Measurements from ENCODE around the gene C1orf141. TPM values are rescaled to one million over a fixed set of nuclear protein-coding genes. Genes with fewer than 3 reads are reported as not detected.
A peak's percentile ranks its signal among the peaks of the same experiment; 100 is the strongest.

C1orf141 gene
- polyA plus RNA-seq (not detected in 3 replicates), polyA minus RNA-seq (not detected in 3 replicates)
- polyA plus RNA-seq (2011; ENCODE audit: low read depth) = not detected
- polyA plus RNA-seq (2011; cell fraction: cytosol; rRNA removed) = not detected in 2 replicates
- not detected in 2 replicates for polyA plus RNA-seq (2011; cell fraction: nucleus; rRNA removed)
- polyA plus RNA-seq (2012; ENCODE audit: low replicate concordance) = not detected in 2 replicates
- polyA minus RNA-seq (2011; cell fraction: cytosol; rRNA and poly(A)+ RNA removed) = not detected
- polyA minus RNA-seq (2011; cell fraction: nucleus; rRNA and poly(A)+ RNA removed) = not detected in 2 replicates

DNA sequence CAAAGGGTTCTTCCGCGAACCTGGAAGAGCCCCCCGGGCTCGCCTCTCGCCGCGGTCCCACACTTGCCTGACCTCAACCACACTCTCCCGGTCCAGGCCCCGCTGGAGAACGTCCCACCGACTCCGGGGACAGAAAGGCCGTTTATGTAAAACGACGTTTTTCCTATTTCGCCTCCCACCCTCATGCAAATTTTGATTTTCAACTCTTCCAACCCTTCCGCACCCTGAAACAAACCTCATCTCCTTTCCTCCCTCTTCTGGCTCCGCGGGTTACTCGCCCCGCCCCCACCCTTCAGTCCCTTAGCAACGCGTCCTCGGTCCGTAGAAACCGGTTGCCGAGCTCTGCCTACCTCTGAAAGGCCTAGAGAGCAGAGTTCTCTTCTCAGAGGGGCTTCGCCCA is at the start of gene C1orf141:
Gene C1orf141, minus strand, starts transcription at position 276 of the 400 bp plus-strand sequence. CDS start 7,730 bp downstream, outside the sequence.
- dilution Hi-C loops (cut with MboI; ENCODE audit: extremely low pct_ligation_motif_present, low sequenced_read_pairs) = no loop called here
- peak within 1 kb of the TSS; percentile 2 for H3K9ac ChIP-seq (ENCODE audit: control insufficient read depth, extremely low read depth, insufficient read depth, low read length)
- TF ChIP-seq EZH2 (IDR thresholded peaks at IDR 0.05; ENCODE audit: low read length) = no peak
- TF ChIP-seq, protein P1, sequence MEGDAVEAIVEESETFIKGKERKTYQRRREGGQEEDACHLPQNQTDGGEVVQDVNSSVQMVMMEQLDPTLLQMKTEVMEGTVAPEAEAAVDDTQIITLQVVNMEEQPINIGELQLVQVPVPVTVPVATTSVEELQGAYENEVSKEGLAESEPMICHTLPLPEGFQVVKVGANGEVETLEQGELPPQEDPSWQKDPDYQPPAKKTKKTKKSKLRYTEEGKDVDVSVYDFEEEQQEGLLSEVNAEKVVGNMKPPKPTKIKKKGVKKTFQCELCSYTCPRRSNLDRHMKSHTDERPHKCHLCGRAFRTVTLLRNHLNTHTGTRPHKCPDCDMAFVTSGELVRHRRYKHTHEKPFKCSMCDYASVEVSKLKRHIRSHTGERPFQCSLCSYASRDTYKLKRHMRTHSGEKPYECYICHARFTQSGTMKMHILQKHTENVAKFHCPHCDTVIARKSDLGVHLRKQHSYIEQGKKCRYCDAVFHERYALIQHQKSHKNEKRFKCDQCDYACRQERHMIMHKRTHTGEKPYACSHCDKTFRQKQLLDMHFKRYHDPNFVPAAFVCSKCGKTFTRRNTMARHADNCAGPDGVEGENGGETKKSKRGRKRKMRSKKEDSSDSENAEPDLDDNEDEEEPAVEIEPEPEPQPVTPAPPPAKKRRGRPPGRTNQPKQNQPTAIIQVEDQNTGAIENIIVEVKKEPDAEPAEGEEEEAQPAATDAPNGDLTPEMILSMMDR (optimal IDR thresholded peaks at IDR 0.05 in 1 of 3, IDR thresholded peaks at IDR 0.05 in 1 of 3, conservative IDR thresholded peaks at IDR 0.05 in 1 of 3; ENCODE audit: extremely low read depth in 1 of 3, insufficient read depth in 2 of 3, low read length in 3 of 3) = no peak
- peak within 1 kb of the TSS in 1 of 3 experiments; percentile 25 for H3K4me3 ChIP-seq (ENCODE audit: control insufficient read depth in 2 of 3, extremely low read depth in 1 of 3, insufficient read depth in 2 of 3, low read depth in 1 of 3, low read length in 3 of 3)
- H3K27me3 ChIP-seq (ENCODE audit: control insufficient read depth, extremely low read depth, insufficient read depth, low read length) = no peaks in the 10 kb centered on the region
- no peak for FAIRE-seq
- H3K79me2 ChIP-seq (ENCODE audit: control insufficient read depth, insufficient read depth, low read length) = no peaks in the 10 kb centered on the region
- peak within 1 kb of the TSS; percentile 58 for H3K4me2 ChIP-seq (ENCODE audit: control insufficient read depth, extremely low read depth, insufficient read depth, low read depth, low read length)
- no peak within 1 kb of the TSS for H3K27ac ChIP-seq (ENCODE audit: control insufficient read depth, insufficient read depth, low read length)
- H4K20me1 ChIP-seq (ENCODE audit: control insufficient read depth, extremely low read depth, insufficient read depth, low read length) = no peaks in the 10 kb centered on the region
- H3K36me3 ChIP-seq (ENCODE audit: control insufficient read depth in 2 of 2, extremely low read depth in 1 of 2, insufficient read depth in 2 of 2, low read length in 2 of 2) = no peaks in the 10 kb centered on the region
- no peak for DNase-seq (ENCODE audit: low read depth, low spot score)
- H2AFZ ChIP-seq (ENCODE audit: control insufficient read depth, low read length) = peak within 1 kb of the TSS; percentile 27
- peaks cover 6% of the 10 kb centered on the region for H3K4me1 ChIP-seq (ENCODE audit: control insufficient read depth, extremely low read depth, insufficient read depth, low read length)
- H3K9me3 ChIP-seq (ENCODE audit: control insufficient read depth, low read depth, low read length) = no peaks in the 10 kb centered on the region
- no peaks in the 10 kb centered on the region for H3K9me1 ChIP-seq (ENCODE audit: control insufficient read depth, extremely low read depth, insufficient read depth, low read length)

DNA sequence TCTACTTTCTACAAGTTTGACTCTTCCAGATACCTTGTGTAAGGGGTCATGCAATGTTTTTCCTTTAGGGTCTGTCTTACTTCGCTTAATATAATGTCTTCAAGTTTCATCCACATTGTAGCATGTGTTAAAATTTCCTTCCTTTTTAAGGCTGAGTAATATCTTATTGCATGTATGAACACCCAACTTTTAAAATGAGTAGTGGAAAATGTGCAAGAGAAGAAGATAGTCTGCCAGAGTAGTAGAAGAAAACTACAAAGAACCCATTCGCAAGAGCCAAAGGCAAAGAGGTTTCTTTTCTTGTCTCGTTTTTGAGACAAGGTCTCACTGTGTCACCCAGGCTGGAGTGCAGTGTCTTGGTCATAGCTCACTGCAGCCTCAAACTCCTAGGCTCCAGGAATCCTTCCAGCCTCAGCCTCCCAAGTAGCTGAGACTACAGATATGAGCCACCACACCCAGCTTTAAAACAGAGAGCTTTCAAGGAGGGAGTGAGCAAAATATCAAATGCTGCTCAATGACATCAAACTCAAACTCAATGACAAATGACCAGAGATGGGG is 40.8 kb upstream of the C1orf141 start:
- no peaks in the 10 kb centered on the region for H3K36me3 ChIP-seq (ENCODE audit: control insufficient read depth in 2 of 2, extremely low read depth in 1 of 2, insufficient read depth in 2 of 2, low read length in 2 of 2)
- H3K4me3 ChIP-seq (ENCODE audit: control insufficient read depth in 2 of 3, extremely low read depth in 1 of 3, insufficient read depth in 2 of 3, low read depth in 1 of 3, low read length in 3 of 3) = no peak overlapping the region
- H3K9me3 ChIP-seq (ENCODE audit: control insufficient read depth, low read depth, low read length) = no peaks in the 10 kb centered on the region
- no peak for TF ChIP-seq EZH2 (IDR thresholded peaks at IDR 0.05; ENCODE audit: low read length)
- TF ChIP-seq, protein P1 (optimal IDR thresholded peaks at IDR 0.05 in 1 of 3, IDR thresholded peaks at IDR 0.05 in 1 of 3, conservative IDR thresholded peaks at IDR 0.05 in 1 of 3; ENCODE audit: extremely low read depth in 1 of 3, insufficient read depth in 2 of 3, low read length in 3 of 3) = no peak
- H3K27me3 ChIP-seq (ENCODE audit: control insufficient read depth, extremely low read depth, insufficient read depth, low read length) = no peaks in the 10 kb centered on the region
- FAIRE-seq (no peak), DNase-seq (ENCODE audit: low read depth, low spot score) (no peak)
- H3K79me2 ChIP-seq (ENCODE audit: control insufficient read depth, insufficient read depth, low read length) = no peaks in the 10 kb centered on the region
- no peak overlapping the region for H3K4me2 ChIP-seq (ENCODE audit: control insufficient read depth, extremely low read depth, insufficient read depth, low read depth, low read length)
- H3K4me1 ChIP-seq (ENCODE audit: control insufficient read depth, extremely low read depth, insufficient read depth, low read length) = no peaks in the 10 kb centered on the region
- H3K9ac ChIP-seq (ENCODE audit: control insufficient read depth, extremely low read depth, insufficient read depth, low read length) = no peak overlapping the region
- dilution Hi-C loops (cut with MboI; ENCODE audit: extremely low pct_ligation_motif_present, low sequenced_read_pairs) = no loop called here
- no peaks in the 10 kb centered on the region for H3K9me1 ChIP-seq (ENCODE audit: control insufficient read depth, extremely low read depth, insufficient read depth, low read length)
- no peak overlapping the region for H3K27ac ChIP-seq (ENCODE audit: control insufficient read depth, insufficient read depth, low read length)
- no peaks in the 10 kb centered on the region for H4K20me1 ChIP-seq (ENCODE audit: control insufficient read depth, extremely low read depth, insufficient read depth, low read length)
- H2AFZ ChIP-seq (ENCODE audit: control insufficient read depth, low read length) = no peak overlapping the region
